NB4 (cell line): Measurements from ENCODE around the gene STAU1.

ENCODE experiments used
- DNase-seq: peaks from one replicate; pipeline ENCODE4 v3.0.0; 2010; ENCODE audit warnings: low read depth
- H3K4me3 ChIP-seq: one replicate; pipeline ENCODE4 v1.5.1; 2011; ENCODE audit warnings: mild to moderate bottlenecking, low read depth, low read length, moderate library complexity
- CTCF ChIP-seq: IDR thresholded peaks from one replicate; pipeline ENCODE4 v1.5.1; 2012; ENCODE audit warnings: low read depth, low read length
- MAX ChIP-seq: IDR thresholded peaks from 2 replicates; pipeline ENCODE4 v1.6.1; 2011; ENCODE audit warnings: low read depth, low read length
- MYC ChIP-seq: IDR thresholded peaks from 2 replicates; pipeline ENCODE4 v1.6.1; 2011; ENCODE audit warnings: low read depth, low read length
- POLR2A ChIP-seq: IDR thresholded peaks from 2 replicates; pipeline ENCODE4 v1.6.1; 2011; ENCODE audit warnings: mild to moderate bottlenecking; ENCODE audit not compliant: insufficient read length; ENCODE audit errors: extremely low read depth

The STAU1 gene

GRCh38 chr20:49151436-49151835 lies 36.7 kb downstream of the STAU1 start:
- no peak for TF ChIP-seq CTCF
- no peak for TF ChIP-seq MYC
- TF ChIP-seq MAX = no peak
- no peak for TF ChIP-seq POLR2A
- no peak for DNase-seq
- no peak overlapping the region for H3K4me3 ChIP-seq

GRCh38 chr20:49149281-49150045 lies 38.7 kb downstream of the STAU1 start:
- TF ChIP-seq POLR2A (no peak), CTCF (no peak), MAX (no peak), MYC (no peak)
- no peak overlapping the region for H3K4me3 ChIP-seq

GRCh38 chr20:49148601-49149000 lies 39.5 kb downstream of the STAU1 start:
- TF ChIP-seq POLR2A (no peak), MAX (no peak), MYC (no peak), CTCF (no peak)
- no peak for DNase-seq
- no peak overlapping the region for H3K4me3 ChIP-seq

More at GRCh38 chr20:49149281-49150045, 38.7 kb downstream of the STAU1 start:
- DNase-seq = no peak

GRCh38 chr20:49147296-49147695 lies 40.8 kb downstream of the STAU1 start:
- no peak overlapping the region for H3K4me3 ChIP-seq
- DNase-seq = no peak
- TF ChIP-seq POLR2A = no peak
- TF ChIP-seq MYC = no peak
- TF ChIP-seq CTCF = no peak
- no peak for TF ChIP-seq MAX

GRCh38 chr20:49146442-49147225 lies 41.5 kb downstream of the STAU1 start:
- TF ChIP-seq MAX (no peak), MYC (no peak), CTCF (no peak), POLR2A (no peak)
- H3K4me3 ChIP-seq = no peak overlapping the region
- no peak for DNase-seq
